Ramos (cell line): ENCODE results near the gene DOCK3.
"Not testable (repeated sequence)": the region's sequence is repeated elsewhere in the genome, so short reads cannot be mapped to it uniquely, and the experiment has no call there.

Experiments used
- in situ Hi-C: fragments of 300-500 bp; cut with MboI; formaldehyde crosslinking; loops from one replicate; pipeline ENCODE4 v1.14.3; 2022; ENCODE audit warnings: low sequenced_read_pairs; ENCODE audit not compliant: unreplicated experiment

Gene DOCK3

DNA sequence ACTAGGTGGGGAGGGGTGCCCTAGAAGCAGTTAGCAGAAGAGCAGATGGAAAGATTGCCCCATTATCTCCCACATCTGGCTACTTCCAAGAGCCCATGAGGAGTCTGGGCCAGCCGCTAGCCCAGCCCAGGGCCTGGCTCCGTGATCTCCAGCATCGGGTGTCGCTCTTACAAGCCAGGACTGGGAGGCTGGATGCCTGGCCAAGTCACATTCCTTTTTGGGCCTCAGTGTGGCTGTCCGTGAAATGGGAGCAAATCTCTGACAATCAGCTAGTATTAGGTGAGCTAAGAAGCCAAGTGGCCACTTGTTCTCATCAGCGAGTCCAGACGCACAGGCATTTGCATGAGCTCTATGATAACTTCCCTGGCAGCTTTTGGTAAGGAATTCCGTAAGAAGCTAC lies 23.3 kb upstream of the DOCK3 start:
- in situ Hi-C loops: no loop called here

DNA sequence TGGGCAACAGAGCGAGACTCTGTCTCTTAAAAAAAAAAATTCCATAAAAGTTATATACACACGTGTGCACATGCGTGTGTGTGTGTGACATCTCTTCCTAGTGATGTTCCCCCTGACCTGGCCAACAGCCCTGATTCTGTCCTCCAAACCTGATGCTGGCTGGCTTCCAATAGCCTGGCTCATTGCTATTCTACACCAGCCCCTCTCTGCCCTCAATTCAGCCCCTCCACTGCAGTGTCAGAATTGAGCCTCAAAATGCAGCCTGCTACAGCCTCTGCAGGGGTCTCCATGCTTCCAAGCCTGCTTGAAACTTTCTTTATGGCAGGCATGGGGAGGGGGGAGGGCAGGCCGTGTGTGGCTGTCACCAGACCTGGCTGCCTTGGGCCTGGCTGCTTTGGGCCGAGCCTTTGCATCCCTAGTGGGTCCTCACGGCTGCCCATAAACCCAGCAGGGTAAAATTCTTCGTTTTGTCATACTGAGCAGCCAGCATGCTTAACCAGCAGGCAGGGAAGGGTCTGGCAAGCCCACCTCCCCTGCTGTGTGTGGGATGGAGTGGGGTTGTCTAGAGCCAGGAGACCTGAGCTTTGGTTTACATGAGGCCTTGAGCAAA lies 22.7 kb upstream of the DOCK3 start:
- in situ Hi-C loops: no loop called here

DNA sequence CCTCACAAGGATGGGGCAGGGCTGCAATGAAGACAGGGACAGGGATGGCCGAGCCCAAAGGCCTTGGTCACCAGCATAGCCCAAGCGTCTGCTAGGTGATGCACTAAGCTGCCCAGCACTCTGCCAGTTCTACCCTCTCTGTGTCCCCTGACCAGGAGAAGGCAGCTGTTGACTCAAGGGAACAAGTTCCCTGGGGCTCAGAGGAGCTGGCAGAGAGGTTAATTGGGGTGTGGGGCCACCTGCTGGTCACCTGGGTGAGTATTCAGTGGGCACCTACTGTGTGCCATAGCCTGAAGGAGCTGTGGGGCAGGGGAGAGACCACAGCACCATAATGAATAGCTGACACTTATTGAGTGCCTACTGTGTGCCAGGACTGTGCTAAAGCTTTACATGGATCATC lies 22.0 kb upstream of the DOCK3 start:
- in situ Hi-C loops: no loop called here

DNA sequence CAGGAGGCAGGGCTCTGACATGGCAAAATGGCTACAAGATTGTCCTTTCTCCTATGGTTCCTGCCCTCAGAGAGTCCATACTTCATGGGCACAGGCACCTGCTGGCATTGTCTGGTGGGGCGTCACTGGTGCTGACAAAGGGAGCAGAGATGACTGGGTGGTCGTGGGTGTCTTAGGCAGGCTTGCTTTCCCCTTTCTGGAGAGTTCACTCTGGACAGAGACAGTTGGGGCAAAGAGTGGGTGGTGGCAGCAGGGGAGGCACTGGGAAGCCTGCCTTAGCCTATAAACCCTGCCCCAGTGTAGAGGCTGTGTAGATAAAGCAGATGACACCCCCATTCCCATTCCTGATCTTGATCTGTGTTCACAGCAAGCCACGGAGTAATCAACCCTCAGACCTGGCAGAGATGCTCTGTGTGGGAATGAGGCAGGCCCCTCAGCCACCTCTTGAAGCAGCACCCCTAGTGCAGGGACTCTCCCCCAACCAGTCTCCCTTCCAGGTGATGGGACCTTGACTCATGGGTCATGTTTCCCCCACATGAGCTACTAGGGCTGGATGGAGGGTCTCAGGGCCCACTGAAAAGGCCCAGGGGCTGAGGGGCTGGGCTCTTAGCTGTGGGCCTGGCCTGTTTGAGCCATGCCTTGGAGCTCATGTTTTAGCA lies 20.7 kb upstream of the DOCK3 start:
- in situ Hi-C loops: no loop called here

DNA sequence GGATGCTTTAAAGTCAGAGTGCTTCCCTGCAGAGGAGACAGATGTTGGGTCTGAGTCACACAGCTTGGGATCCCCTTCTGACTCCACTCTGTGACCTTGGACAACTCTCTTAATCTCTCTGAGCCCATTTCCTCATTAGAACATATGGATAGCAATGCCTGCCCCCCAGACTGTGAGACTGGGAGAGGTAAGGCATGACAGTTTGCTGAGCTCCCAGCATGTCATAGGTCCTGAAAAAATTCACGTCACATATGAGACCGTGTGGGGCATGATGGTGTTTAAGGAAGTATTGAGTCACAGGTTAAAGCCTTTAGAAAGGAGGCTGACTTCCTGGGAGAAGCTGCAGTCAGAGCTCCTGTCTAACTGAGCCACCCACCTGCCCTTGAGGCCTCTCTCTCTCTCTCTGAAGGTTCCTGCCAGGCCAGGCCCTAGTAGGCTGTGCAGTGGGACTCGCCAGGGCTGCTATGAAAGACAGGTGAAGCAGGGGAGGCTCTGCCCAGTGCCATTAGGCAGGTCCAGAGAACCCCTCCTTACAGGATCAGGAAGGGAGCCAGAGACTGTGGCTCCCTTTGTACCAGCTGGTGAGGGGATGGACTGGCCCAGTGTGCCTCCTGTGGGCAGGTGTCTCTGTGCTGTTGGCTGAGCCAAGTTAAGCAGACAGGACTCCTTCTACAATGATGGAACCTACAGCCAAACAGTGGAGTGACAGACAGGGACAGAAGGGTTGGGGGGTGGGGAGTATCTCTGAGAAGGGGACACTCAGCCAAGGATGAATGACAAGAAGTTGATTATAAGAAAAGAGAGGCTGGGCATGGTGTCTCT lies 19.5 kb upstream of the DOCK3 start:
- in situ Hi-C loops: no loop called here

DNA sequence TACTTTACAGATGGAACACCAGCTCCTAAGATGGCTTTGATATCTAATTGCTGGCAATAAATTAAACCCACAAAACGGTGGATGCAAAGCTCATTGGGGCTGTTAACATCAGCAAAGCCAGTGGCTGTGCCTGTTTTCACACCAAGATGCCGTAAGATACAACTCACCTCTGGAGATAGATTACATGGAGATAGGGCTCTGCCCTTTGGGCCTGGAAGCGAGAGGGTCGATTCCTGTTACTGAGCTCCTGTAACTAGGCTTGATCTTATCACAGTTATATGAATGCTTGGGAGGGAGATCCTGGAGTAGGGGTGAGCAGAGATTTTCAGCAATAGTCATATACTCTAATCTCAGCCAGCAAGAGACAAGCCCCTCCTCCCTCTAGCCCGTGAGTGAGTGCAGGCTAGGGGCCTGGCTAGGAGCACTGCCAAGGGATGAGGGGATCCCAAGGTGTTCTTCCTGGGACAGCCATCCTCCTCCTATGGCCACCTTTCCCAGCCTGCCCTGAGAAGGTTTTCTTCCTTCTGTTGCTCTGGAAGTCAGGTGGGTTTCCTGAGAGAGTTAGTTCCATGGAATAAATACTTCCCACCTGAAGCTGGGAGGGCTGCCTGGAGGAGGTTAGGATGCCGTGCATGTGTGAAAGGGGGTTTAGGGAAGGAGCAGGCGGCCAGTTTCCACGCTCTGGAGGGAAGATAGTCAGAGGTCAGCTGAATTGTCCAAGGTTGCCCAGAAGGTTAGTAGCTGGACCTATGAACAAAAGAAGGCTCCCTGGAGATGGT lies 18.1 kb upstream of the DOCK3 start:
- in situ Hi-C loops: no loop called here

DNA sequence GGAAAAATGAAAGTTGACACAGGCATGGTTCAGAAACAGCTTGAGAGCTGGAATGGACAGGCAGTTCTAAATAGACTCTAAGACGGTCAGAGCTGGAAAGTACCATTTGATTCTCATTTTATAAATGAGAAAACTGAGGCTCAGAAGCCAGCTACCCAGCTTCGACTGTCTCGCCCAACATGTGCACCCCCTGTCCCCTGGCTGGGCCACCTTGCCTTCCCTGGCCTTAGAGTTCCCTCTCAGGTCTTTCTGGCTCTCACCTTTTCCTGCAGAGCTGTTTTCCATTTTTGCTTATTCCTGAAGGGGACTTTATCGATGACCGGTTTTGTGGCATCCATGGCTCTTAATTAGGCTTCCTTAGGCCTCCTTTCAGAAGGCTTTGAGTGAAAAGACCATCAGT lies 17.3 kb upstream of the DOCK3 start:
- in situ Hi-C loops: no loop called here

DNA sequence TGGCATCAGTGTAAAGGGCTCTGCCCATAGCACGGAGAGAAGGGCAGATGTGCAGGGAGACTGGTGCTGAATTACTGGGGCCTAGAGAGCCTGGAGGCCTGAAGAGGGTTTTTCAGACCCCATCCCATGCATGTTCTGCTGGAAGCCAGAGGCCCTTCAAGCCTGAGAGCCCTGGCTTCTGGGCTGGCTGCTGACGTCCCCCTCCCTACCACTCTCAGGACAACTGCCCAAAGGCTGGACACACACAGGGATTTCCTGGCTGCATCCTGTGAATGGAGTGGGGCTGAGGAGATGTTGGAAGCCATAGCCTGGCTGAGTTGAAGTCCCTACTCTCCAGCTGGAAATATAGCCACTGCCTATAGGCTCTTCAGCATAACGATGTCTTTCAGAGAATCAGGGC lies 16.9 kb upstream of the DOCK3 start:
- in situ Hi-C loops: no loop called here

DNA sequence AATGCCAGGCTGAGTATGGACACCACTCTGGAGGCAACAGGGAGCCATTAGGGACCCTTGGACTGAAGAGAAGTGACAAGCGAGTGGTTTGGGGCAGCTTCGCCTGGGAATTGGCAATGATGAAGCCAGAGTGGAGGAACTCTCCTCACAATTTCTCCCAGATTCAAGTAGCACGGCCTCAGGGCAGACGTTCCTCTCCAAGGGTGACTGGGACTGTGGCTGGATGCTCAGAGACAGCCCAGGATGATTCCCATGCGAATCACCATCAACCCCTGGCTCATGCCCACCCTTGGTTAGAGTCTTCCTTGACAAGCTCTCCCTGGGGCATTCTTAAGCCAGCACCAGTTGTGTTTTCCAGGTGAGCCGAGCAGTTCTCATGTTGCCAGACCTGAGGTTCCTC lies 16.3 kb upstream of the DOCK3 start:
- in situ Hi-C loops: no loop called here

DNA sequence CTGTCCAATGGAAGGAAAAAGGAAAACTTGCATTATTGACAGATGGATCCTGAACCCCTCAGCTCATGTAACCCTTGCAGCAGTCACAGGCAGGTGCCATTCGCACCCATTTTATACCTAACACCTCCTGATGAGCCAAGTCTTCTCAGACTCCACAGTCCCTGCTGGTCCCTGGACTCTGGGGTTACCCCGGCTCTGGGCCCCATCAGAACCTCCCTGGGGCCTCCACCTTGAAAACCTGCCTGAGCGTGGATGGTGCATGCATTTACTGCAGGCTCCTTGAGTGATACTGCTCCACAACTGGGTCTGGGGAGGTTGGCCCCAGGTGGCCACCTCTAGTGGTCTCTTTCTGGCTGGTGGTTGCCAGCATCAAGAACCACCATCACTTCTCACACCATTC lies 15.9 kb upstream of the DOCK3 start:
- in situ Hi-C loops: no loop called here

DNA sequence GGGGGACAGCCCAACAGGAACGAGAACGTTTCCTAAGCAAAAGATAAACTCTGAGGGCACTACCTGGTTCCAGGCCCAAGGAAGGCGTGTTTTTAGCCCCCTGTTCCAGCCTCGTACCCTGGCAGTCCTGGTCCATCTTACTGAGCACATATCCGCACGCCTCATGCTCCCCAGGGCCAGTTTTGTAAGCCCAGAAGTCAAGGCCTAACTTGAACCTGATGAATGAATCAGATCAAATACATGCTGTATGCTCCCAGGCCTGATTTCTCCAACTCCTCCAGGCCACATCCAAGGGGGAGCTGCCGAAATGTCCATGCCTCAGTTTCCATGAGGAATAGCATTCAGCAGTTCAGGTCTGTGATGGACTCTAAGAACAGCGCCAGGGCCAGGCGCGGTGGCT lies 14.3 kb upstream of the DOCK3 start:
- in situ Hi-C loops: no loop called here

DNA sequence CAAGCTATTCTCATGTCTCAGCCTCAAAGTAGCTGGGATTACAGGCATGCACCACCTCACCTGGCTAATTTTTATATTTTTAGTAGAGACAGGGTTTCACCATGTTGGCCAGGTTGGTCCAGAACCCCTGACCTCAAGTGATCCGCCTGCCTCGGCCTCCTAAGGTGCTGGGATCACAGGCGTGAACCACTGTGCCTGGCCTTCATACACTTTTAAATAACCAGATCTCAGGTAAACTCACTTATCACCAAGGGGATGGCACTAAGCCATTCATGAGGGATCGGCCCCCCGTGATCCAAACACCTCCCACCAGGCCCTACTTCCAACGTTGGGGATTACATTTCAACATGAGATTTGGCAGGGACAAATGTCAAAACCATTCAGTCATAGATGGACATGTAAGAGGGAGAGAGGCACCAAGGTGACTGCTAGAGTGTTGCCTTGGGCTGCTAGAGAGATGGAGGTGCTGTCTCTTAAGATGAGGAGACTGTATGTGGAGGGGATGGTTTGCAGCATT lies 13.3 kb upstream of the DOCK3 start:
- in situ Hi-C loops: no loop called here

DNA sequence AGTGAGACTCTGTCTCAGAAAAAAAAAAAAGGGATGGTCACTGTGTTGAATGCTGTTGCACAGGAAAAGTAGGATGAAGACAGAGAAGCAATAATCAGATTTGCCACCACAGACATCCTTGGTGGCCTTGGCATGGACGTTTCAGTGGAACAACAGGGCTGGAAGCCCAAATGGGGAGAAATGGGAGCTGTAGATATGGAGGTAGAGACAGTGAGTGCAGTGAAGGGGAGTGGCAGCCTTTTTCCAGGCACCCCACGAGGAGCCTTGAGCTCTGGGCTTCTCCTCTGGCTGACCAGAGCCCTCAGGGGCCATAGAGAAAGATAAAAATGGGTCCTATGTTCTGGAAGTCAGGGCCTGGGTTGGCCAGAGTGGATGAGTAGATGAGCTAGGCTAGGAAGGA lies 12.3 kb upstream of the DOCK3 start:
- in situ Hi-C loops: no loop called here

DNA sequence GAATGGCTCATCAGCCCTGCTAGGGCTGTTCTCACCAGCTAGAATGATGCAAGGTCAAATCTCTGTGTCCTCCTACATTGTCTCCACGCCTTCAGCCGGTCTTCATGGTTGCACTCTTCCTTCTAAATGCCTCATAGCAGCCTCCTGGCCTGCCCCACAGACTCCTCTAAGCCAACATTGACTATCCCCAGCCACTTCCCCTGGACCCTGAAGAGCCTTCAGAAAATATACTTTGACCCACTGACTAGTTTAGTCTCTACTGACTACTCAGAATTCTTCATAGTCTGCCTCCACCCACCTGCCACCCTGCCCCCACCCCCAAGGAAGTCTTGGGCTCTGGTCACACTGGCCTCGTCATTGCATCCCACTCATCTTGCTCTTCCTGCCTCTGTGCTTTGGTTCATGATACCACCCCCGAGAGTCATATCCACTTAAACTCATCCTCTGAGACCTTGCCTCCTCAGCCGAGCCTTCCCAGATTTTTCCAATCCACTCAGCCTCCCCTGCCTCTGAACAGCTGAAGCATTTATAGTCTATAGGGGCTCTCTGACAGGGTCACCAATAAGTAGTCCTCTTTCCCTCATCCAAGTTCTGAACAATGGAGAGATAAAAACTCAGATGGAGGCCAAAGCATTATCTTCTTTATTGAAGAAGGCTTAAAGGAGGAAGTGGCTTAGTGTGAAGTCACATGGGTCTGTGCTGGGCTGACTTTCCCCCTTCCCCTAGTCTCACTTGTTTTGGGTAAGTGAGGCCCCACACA lies 9.5 kb upstream of the DOCK3 start:
- in situ Hi-C loops: no loop called here

DNA sequence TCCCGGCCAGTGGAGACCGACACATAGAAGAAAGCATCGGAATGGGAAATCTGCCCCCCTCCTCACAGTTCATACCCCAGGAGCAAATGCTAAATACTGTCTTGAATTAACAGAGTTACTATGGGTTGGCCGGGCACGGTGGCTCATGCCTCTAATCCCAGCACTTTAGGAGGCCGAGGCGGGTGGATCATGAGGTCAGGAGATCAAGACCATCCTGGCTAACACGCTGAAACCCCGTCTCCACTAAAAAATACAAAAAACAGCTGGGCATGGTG lies 8.9 kb upstream of the DOCK3 start:
- in situ Hi-C loops: not testable (repeated sequence)

DNA sequence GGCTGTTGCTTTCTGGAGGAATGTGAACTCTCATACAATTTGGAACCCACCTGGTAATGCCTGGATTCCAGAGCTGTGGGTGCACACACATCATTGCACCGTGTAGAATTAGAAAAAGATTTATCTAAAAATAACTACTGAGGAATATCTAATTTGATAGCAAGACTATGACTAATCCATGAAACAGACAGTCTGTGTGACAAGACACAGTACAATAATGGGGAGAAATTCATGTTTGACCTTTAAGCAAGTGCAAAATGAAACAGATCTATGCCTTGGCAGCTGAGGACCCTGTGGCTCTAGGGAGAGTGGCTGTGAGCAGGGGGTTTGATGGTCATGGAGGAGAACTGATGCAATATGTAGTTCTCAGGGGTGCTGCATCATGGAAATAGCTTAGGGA lies 7.9 kb upstream of the DOCK3 start:
- in situ Hi-C loops: no loop called here

DNA sequence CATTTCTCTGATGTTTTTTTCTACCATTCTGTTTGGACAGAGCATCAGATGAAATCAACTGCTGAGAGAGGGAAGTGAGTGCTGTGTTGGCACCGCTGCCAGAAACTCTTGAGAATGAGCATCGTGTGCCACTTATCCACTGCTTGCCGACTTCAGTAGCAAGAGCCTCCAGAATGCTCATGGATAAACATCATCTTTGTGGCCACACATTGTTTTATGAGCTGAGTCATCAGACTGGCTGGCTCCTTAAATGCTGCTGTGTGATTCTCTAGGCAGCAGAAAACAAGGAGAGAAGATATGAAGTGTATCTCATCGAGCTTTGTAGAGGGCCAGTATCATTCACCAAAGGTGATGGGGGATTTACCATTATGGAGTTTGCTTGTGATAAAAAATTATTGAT lies 3.4 kb upstream of the DOCK3 start:
- in situ Hi-C loops: no loop called here

DNA sequence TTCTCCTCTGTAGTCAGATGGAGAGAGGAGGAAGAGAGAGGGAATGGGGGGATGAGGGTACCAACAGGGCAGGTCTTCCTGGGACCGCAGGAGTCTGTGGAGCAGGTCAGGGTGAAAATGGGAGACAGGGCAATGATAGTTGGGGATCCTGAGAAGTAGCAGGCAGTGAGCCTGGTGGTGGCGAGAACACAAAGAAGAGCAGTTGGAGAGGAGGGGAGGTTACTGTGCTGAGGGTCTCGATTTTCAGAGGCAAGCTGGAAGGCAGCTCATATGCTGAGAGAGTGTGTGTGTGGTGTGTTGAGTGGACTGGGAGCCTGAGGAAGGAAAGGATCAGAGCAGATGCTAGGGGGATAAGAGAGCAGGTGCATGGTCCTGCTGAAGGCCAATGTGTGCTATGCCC lies 2.1 kb upstream of the DOCK3 start:
- in situ Hi-C loops: no loop called here

DNA sequence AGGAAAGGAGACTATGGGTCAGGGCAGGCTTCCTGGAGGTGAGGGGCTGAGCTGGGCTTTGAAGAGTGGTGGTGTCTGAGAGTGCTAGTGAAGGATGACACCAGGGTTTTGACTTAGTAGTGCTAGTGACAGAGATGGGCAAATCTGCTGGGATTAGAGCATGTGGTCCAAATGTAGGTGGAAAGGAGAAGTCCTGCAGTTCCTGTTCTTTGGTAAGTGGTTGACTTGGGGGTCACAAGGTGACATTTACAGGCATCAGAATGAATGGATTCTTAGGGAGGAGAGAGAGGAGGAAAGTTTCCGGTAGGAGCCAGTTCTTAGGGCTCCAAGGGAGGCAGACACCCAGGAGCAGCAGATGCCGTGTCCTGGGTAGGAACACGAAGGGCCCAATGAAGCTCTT lies 796 bp upstream of the DOCK3 start:
- in situ Hi-C loops: no loop called here
